Prostate gland (tissue), 2 donors: ENCODE data around the gene GRPEL2. TPM values are rescaled to one million over a fixed set of nuclear protein-coding genes. Genes with fewer than 3 reads are reported as not detected.
A peak's percentile ranks its signal among the peaks of the same experiment; 100 is the strongest.

Source experiments
- DNase-seq: peaks from one replicate; pipeline ENCODE4 v3.0.0-alpha.2; 2019; ENCODE audit warnings: low spot score
- H3K27ac ChIP-seq, 2 donors: fragments of 200-600 bp; sonication (generic); 2 replicates each; pipeline ENCODE4 v1.5.1; 2017 to 2019
- H3K27me3 ChIP-seq: fragments of 200-600 bp; sonication (generic); replicated peaks from 2 replicates; pipeline ENCODE4 v1.5.1; 2019; ENCODE audit not compliant: insufficient read depth
- H3K36me3 ChIP-seq, 2 donors: fragments of 200-600 bp; sonication (generic); 1 replicate in 1 of 2; 2 replicates in 1 of 2; pipeline versions ENCODE4 v1.5.1 to v1.8.1; 2017 to 2019
- H3K4me1 ChIP-seq: fragments of 200-600 bp; sonication (generic); replicated peaks from 2 replicates; pipeline ENCODE4 v1.5.1; 2019
- H3K4me3 ChIP-seq, 2 donors: fragments of 200-600 bp; sonication (generic); 2 replicates each; pipeline ENCODE4 v1.5.1; 2017 to 2019
- H3K9me3 ChIP-seq: fragments of 200-600 bp; sonication (generic); 2 replicates; pipeline ENCODE4 v1.5.1; 2017
- CTCF ChIP-seq, 4 experiments: fragments of 200-600 bp in 2 of 4; fragments of 450-650 bp in 2 of 4; sonication (generic) in 2 of 4; IDR thresholded peaks; 1 replicate in 3 of 4; 2 replicates in 1 of 4; pipeline ENCODE4 v1.5.1; 2016 to 2019; ENCODE audit warnings: antibody characterized with exemption in 4 of 4, mild to moderate bottlenecking in 2 of 4, moderate library complexity in 2 of 4
- POLR2A ChIP-seq: fragments of 450-650 bp; IDR thresholded peaks from one replicate; pipeline ENCODE4 v1.6.1; 2016; ENCODE audit warnings: antibody characterized with exemption, mild to moderate bottlenecking
- POLR2AphosphoS5 ChIP-seq: sonication (generic); formaldehyde crosslinking; IDR thresholded peaks from one replicate; pipeline ENCODE4 v1.6.1; 2017; ENCODE audit warnings: antibody characterized with exemption
- WGBS: methylation state at CpG from one replicate; pipeline ENCODE4 v1.1.5; 2018; 5-methylcytosine and 5-hydroxymethylcytosine counted together
- intact Hi-C: fragments of 100-400 bp; cut with DNase I; formaldehyde crosslinking; loops from one replicate; pipeline ENCODE4 v1.14.2; 2022
- total RNA-seq, 2 donors: library from RNA; depleted of rRNA; stranded (reverse); fragments of >200 nt; gene quantifications; one replicate each; pipeline ENCODE4 v1.1.0, GENCODE V29; 2016

Gene GRPEL2
- total RNA-seq, 2 donors from 2014 or later = 11.1 to 12.0 TPM

- Histone ChIP-seq H3K36me3 (no peaks in the 10 kb centered on the region), H3K4me1 (no peaks in the 10 kb centered on the region), H3K9me3 (no peaks in the 10 kb centered on the region), H3K27ac (peak overlapping the region; percentile 72 to 74), H3K27me3 (no peaks in the 10 kb centered on the region), H3K4me3 (no peak overlapping the region)
- DNase-seq = no peak
- TF ChIP-seq CTCF (IDR thresholded peaks at IDR 0.05) = no peak
- peak; percentile 67 for TF ChIP-seq POLR2AphosphoS5
- TF ChIP-seq POLR2A = no peak
- WGBS = 52% methylated on average over 16 of the region's 16 CpGs
- intact Hi-C loops = loop anchor here (2.0 to 5.0 kb wide), 2 partner anchors 54 to 182 kb away; no protein-coding TSS in a partner anchor
These were observed 35.3 kb downstream of the GRPEL2 start for GRCh38 chr5:149380466-149381121.

- Histone ChIP-seq H3K27ac (peak overlapping the region; percentile 72 to 74), H3K27me3 (no peaks in the 10 kb centered on the region), H3K4me1 (no peaks in the 10 kb centered on the region), H3K4me3 (no peak overlapping the region), H3K36me3 (no peaks in the 10 kb centered on the region), H3K9me3 (no peaks in the 10 kb centered on the region)
- intact Hi-C loops = loop anchor here (2.0 to 5.0 kb wide), 2 partner anchors 53 to 181 kb away; no protein-coding TSS in a partner anchor
- WGBS = 50% methylated on average over 8 of the region's 8 CpGs
- DNase-seq = no peak
- no peak for TF ChIP-seq POLR2A
- no peak for TF ChIP-seq CTCF (IDR thresholded peaks at IDR 0.05)
These were observed 36.1 kb downstream of the GRPEL2 start for GRCh38 chr5:149381261-149381985.

- Histone ChIP-seq H3K27ac (peak overlapping the region; percentile 72 to 74), H3K4me3 (no peak overlapping the region), H3K4me1 (no peaks in the 10 kb centered on the region), H3K36me3 (no peaks in the 10 kb centered on the region), H3K9me3 (no peaks in the 10 kb centered on the region), H3K27me3 (no peaks in the 10 kb centered on the region)
- DNase-seq = peak; percentile 63
- TF ChIP-seq CTCF (IDR thresholded peaks at IDR 0.05) (peak; percentile 89 to 93 (median 92)), POLR2A (no peak), POLR2AphosphoS5 (peak; percentile 27)
- WGBS = 35% methylated on average over 16 of the region's 16 CpGs
- intact Hi-C loops = loop anchor here (2.0 to 5.0 kb wide), 2 partner anchors 53 to 180 kb away; no protein-coding TSS in a partner anchor
These were observed 36.7 kb downstream of the GRPEL2 start for GRCh38 chr5:149381986-149382338.

GRCh38 chr5:149382517-149383220, 37.4 kb downstream of the GRPEL2 start:
- no peak for DNase-seq

More at GRCh38 chr5:149382517-149383220, 37.4 kb downstream of the GRPEL2 start:
- TF ChIP-seq POLR2AphosphoS5 = no peak
- no peak for TF ChIP-seq POLR2A
- TF ChIP-seq CTCF (IDR thresholded peaks at IDR 0.05) = no peak
- H3K36me3 ChIP-seq = no peaks in the 10 kb centered on the region
- no peaks in the 10 kb centered on the region for H3K4me1 ChIP-seq
- H3K27me3 ChIP-seq = no peaks in the 10 kb centered on the region
- peak overlapping the region; percentile 72 to 74 for H3K27ac ChIP-seq
- intact Hi-C loops = loop anchor here (5.0 kb wide), 1 partner anchor 180 kb away; no protein-coding TSS in a partner anchor
- H3K4me3 ChIP-seq = no peak overlapping the region
- WGBS = 61% methylated on average over 12 of the region's 12 CpGs
- no peaks in the 10 kb centered on the region for H3K9me3 ChIP-seq
